Thyroid gland (tissue), 4 donors: ENCODE data around the gene PDE6C.

Experiments used
- CTCF ChIP-seq, 6 experiments: fragments of 200-600 bp in 3 of 6; fragments of 450-650 bp in 3 of 6; sonication (generic) in 3 of 6; IDR thresholded peaks; one replicate each; pipeline ENCODE4 v1.5.1; 2016 to 2019; ENCODE audit warnings: antibody characterized with exemption in 6 of 6, mild to moderate bottlenecking in 2 of 6, inconsistent platforms in 1 of 6, moderate library complexity in 1 of 6
- POLR2A ChIP-seq, 2 donors: fragments of 450-650 bp; IDR thresholded peaks; one replicate each; pipeline ENCODE4 v1.6.1; 2017; ENCODE audit warnings: antibody characterized with exemption in 2 of 2, mild to moderate bottlenecking in 2 of 2, moderate library complexity in 1 of 2

DNA sequence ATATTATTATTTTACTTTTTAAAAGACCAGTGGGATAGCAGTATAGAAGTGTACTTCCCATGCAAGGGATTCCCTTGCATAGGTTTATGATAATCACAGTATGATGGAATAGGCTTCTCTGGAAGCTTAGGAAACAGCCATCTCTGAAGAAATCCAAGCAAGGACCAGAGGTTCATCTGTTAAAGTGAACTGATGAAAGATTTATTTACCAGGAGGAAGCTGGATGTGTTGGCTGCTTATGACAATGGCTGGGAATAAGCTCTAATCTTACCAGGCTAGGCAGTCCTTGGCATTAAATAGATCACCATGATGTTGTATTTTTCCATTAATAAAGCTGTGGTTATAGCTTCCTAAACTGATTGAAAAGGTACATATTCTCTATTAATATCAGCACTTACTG is 58.0 kb downstream of the PDE6C start:
- TF ChIP-seq CTCF (IDR thresholded peaks at IDR 0.05) (no peak), POLR2A (IDR thresholded peaks at IDR 0.05) (no peak)
